Right cardiac atrium (tissue), 5 donors: ENCODE measurements around the gene DUSP3. TPM values are rescaled to one million over a fixed set of nuclear protein-coding genes. Genes with fewer than 3 reads are reported as not detected.

Experiments
- ATAC-seq, 2 donors: fragments of 200-7000 bp; cut with Tn5 transposase; one replicate each; pipeline versions ENCODE4 v1.8.0 to v1.9.1; 2020; ENCODE audit warnings: moderate library complexity in 2 of 2, mild to moderate bottlenecking in 1 of 2
- DNase-seq, 3 donors: peaks; one replicate each; pipeline ENCODE4 v3.0.0-alpha.2; 2020
- H3K27ac ChIP-seq: one replicate; pipeline ENCODE4 v1.5.1; 2013; ENCODE audit warnings: mild to moderate bottlenecking, low read length, control low read depth, moderate library complexity
- H3K27me3 ChIP-seq: one replicate; pipeline ENCODE4 v1.6.1; 2013; ENCODE audit not compliant: control insufficient read depth, insufficient read depth
- H3K4me1 ChIP-seq: one replicate; pipeline ENCODE4 v1.6.1; 2013; ENCODE audit warnings: low read length; ENCODE audit not compliant: control insufficient read depth, insufficient read depth
- H3K4me3 ChIP-seq: one replicate; pipeline ENCODE4 v1.5.1; 2013; ENCODE audit warnings: low read length, control low read depth
- H3K9me3 ChIP-seq: one replicate; pipeline ENCODE4 v1.6.1; 2013; ENCODE audit warnings: low read length; ENCODE audit not compliant: control insufficient read depth
- WGBS: extraction: QIAGEN DNeasy Blood & Tissue Kit; methylation state at CpG from one replicate; pipeline ENCODE4 v1.1.7; 2013; 5-methylcytosine and 5-hydroxymethylcytosine counted together
- intact Hi-C, 4 donors: fragments of 100-400 bp; cut with DNase I; formaldehyde crosslinking; loops; one replicate each; pipeline versions ENCODE4 v1.11.0 to v1.14.0; 2022 to 2023
- polyA plus RNA-seq: library from polyadenylated mRNA; stranded (reverse); fragments of 200-250 nt; gene quantifications from one replicate; pipeline ENCODE4 v1.2.3, GENCODE V29; 2013
- total RNA-seq, 4 donors: library from RNA; stranded (reverse); fragmentation: NEBNext Ultra II Directional; extraction: Animal tissue kit (Norgen Biotek cat#: 25700); gene quantifications; one replicate each; pipeline ENCODE4 v1.2.1, GENCODE V29; 2021
- donor health status: healthy with polysubstance abuse.
- donor health status: DM: no; HTN: yes; CAD: no.
- donor health status: DM: no; HTN: no; CAD: no.
- donor health status: DM: no; HTN: yes; CAD: no; lungs with severe emphysema.
- donor health status: DM: yes; HTN: yes; CAD: no.

Gene DUSP3
- total and polyA plus RNA-seq, 5 donors: 137 to 180 (median 148) TPM

GRCh38 chr17:43816336-43817320 lies 37.9 kb upstream of the DUSP3 start:
- ATAC-seq (peak in 1 of 2 donors; percentile 2), DNase-seq (no peak)
- Histone ChIP-seq H3K27ac (no peak overlapping the region), H3K9me3 (no peaks in the 10 kb centered on the region), H3K4me3 (no peak overlapping the region), H3K27me3 (no peaks in the 10 kb centered on the region), H3K4me1 (peaks cover 5% of the 10 kb centered on the region)
- WGBS: 86% methylated on average over 24 of the region's 24 CpGs
- intact Hi-C loops: no loop called here

- no peaks in the 10 kb centered on the region for H3K9me3 ChIP-seq
- ATAC-seq (no peak), DNase-seq (no peak)
- no peak overlapping the region for H3K27ac ChIP-seq
- no peaks in the 10 kb centered on the region for H3K27me3 ChIP-seq
- H3K4me1 ChIP-seq: peaks cover 2% of the 10 kb centered on the region
- 25% methylated on average over 1 of the region's 1 CpG for WGBS
- intact Hi-C loops: no loop called here
- H3K4me3 ChIP-seq: no peak overlapping the region
Measured at GRCh38 chr17:43814714-43815113, 35.9 kb upstream of the DUSP3 start.

GRCh38 chr17:43814026-43814425 lies 35.2 kb upstream of the DUSP3 start:
- no peaks in the 10 kb centered on the region for H3K27me3 ChIP-seq
- peaks cover 2% of the 10 kb centered on the region for H3K4me1 ChIP-seq
- ATAC-seq (no peak), DNase-seq (no peak)
- no peaks in the 10 kb centered on the region for H3K9me3 ChIP-seq
- intact Hi-C loops: no loop called here
- no peak overlapping the region for H3K4me3 ChIP-seq
- H3K27ac ChIP-seq: no peak overlapping the region
- 83% methylated on average over 12 of the region's 12 CpGs for WGBS

GRCh38 chr17:43813386-43813785 lies 34.6 kb upstream of the DUSP3 start:
- Histone ChIP-seq H3K27me3 (no peaks in the 10 kb centered on the region), H3K9me3 (no peaks in the 10 kb centered on the region), H3K4me1 (peaks cover 2% of the 10 kb centered on the region), H3K27ac (no peak overlapping the region), H3K4me3 (no peak overlapping the region)
- ATAC-seq (no peak), DNase-seq (no peak)
- intact Hi-C loops: no loop called here
- WGBS: 89% methylated on average over 3 of the region's 3 CpGs

- ATAC-seq: peak; percentile 7 to 17
- DNase-seq: no peak
- Histone ChIP-seq H3K4me3 (no peak overlapping the region), H3K9me3 (no peaks in the 10 kb centered on the region), H3K27me3 (no peaks in the 10 kb centered on the region), H3K4me1 (no peaks in the 10 kb centered on the region), H3K27ac (no peak overlapping the region)
- intact Hi-C loops: no loop called here
- 92% methylated on average over 10 of the region's 10 CpGs for WGBS
Measured at GRCh38 chr17:43812396-43813265, 33.9 kb upstream of the DUSP3 start.

GRCh38 chr17:43810823-43811222 lies 32.0 kb upstream of the DUSP3 start:
- DNase-seq (no peak), ATAC-seq (no peak)
- Histone ChIP-seq H3K27ac (no peak overlapping the region), H3K4me1 (no peaks in the 10 kb centered on the region), H3K9me3 (no peaks in the 10 kb centered on the region), H3K27me3 (no peaks in the 10 kb centered on the region), H3K4me3 (no peak overlapping the region)
- intact Hi-C loops: no loop called here
- 89% methylated on average over 5 of the region's 5 CpGs for WGBS

GRCh38 chr17:43810226-43810715 lies 31.5 kb upstream of the DUSP3 start:
- H3K9me3 ChIP-seq: no peaks in the 10 kb centered on the region
- H3K4me3 ChIP-seq: no peak overlapping the region
- DNase-seq (no peak), ATAC-seq (no peak)
- no peaks in the 10 kb centered on the region for H3K4me1 ChIP-seq
- 84% methylated on average over 4 of the region's 4 CpGs for WGBS
- H3K27me3 ChIP-seq: no peaks in the 10 kb centered on the region
- H3K27ac ChIP-seq: no peak overlapping the region
- intact Hi-C loops: no loop called here

GRCh38 chr17:43809121-43809520 lies 30.3 kb upstream of the DUSP3 start:
- Histone ChIP-seq H3K4me3 (no peak overlapping the region), H3K27me3 (no peaks in the 10 kb centered on the region), H3K27ac (no peak overlapping the region), H3K4me1 (no peaks in the 10 kb centered on the region), H3K9me3 (no peaks in the 10 kb centered on the region)
- intact Hi-C loops: no loop called here
- ATAC-seq: no peak
- WGBS: 90% methylated on average over 5 of the region's 5 CpGs
- DNase-seq: no peak

GRCh38 chr17:43808076-43808475 lies 29.3 kb upstream of the DUSP3 start:
- ATAC-seq: no peak
- H3K4me3 ChIP-seq: no peak overlapping the region
- 95% methylated on average over 4 of the region's 4 CpGs for WGBS
- no peak for DNase-seq
- no peaks in the 10 kb centered on the region for H3K4me1 ChIP-seq
- no peaks in the 10 kb centered on the region for H3K27me3 ChIP-seq
- intact Hi-C loops: no loop called here
- H3K27ac ChIP-seq: no peak overlapping the region
- H3K9me3 ChIP-seq: no peaks in the 10 kb centered on the region

GRCh38 chr17:43805117-43805516 lies 26.3 kb upstream of the DUSP3 start:
- Histone ChIP-seq H3K27me3 (no peaks in the 10 kb centered on the region), H3K9me3 (no peaks in the 10 kb centered on the region), H3K4me1 (no peaks in the 10 kb centered on the region), H3K27ac (no peak overlapping the region), H3K4me3 (no peak overlapping the region)
- intact Hi-C loops: no loop called here
- ATAC-seq (no peak), DNase-seq (no peak)

- intact Hi-C loops: no loop called here
- no peak for ATAC-seq
- DNase-seq: no peak
- WGBS: 63% methylated on average over 4 of the region's 4 CpGs
- H3K4me3 ChIP-seq: no peak overlapping the region
- H3K4me1 ChIP-seq: no peaks in the 10 kb centered on the region
- no peak overlapping the region for H3K27ac ChIP-seq
- H3K27me3 ChIP-seq: no peaks in the 10 kb centered on the region
- H3K9me3 ChIP-seq: no peaks in the 10 kb centered on the region
Measured at GRCh38 chr17:43803758-43804157, 25.0 kb upstream of the DUSP3 start.
